NT2/D1 (cell line): ENCODE measurements around the gene KSR1.

Experiments used
- SUZ12 ChIP-seq: IDR thresholded peaks from 2 replicates; pipeline ENCODE4 v1.6.1; 2011; ENCODE audit not compliant: insufficient read length, insufficient read depth; ENCODE audit errors: extremely low read depth
- YY1 ChIP-seq: IDR thresholded peaks from 2 replicates; pipeline ENCODE4 v1.6.1; 2011; ENCODE audit not compliant: insufficient read length, insufficient read depth
- ZNF274 ChIP-seq: IDR thresholded peaks from 2 replicates; pipeline ENCODE4 v1.6.1; 2011; ENCODE audit warnings: mild to moderate bottlenecking, low read depth, low read length

- TF ChIP-seq YY1 (no peak), ZNF274 (no peak), SUZ12 (no peak)
Observed at GRCh38 chr17:27602721-27603420, 146.6 kb downstream of the KSR1 start.
